ENCODE data around the gene EPHX1. TPM values are rescaled to one million over a fixed set of nuclear protein-coding genes. Genes with fewer than 3 reads are reported as not detected.

The EPHX1 gene
- total and polyA plus RNA-seq, 4 donors: 93.8 to 1,448 (median 204) TPM

- Histone ChIP-seq H3K4me1 (ENCODE audit: control insufficient read depth in 4 of 4, insufficient read depth in 4 of 4, low read length in 3 of 4) (peaks cover 25 to 57% (median 52%) of the 10 kb centered on the region in 4 donors), H3K27ac (ENCODE audit: low read depth in 1 of 2, low read length in 2 of 2) (peak overlapping the region; percentile 97 to 98), H3K36me3 (ENCODE audit: control insufficient read depth in 4 of 4, insufficient read depth in 3 of 4, low read depth in 1 of 4, low read length in 3 of 4) (peaks cover 0 to 2% (median 1%) of the 10 kb centered on the region in 4 donors), H3K27me3 (ENCODE audit: control insufficient read depth in 4 of 4, insufficient read depth in 4 of 4, low read length in 3 of 4) (no peaks in the 10 kb centered on the region), H3K4me3 (ENCODE audit: low read depth in 1 of 3, low read length in 3 of 3) (peak overlapping the region; percentile 75 to 94 (median 83)), H3K9me3 (ENCODE audit: control insufficient read depth in 4 of 4, low read length in 3 of 4) (no peaks in the 10 kb centered on the region), H3K9ac (ENCODE audit: low read depth in 1 of 2, low read length in 2 of 2) (peak overlapping the region; percentile 85 to 90)
- WGBS: 7% methylated on average over 25 of the region's 25 CpGs
- no peak for TF ChIP-seq YY1 (IDR thresholded peaks at IDR 0.05)
- TF ChIP-seq JUND (IDR thresholded peaks at IDR 0.05): no peak
- no peak for TF ChIP-seq ATF3 (IDR thresholded peaks at IDR 0.05)
- TF ChIP-seq TAF1 (conservative IDR thresholded peaks at IDR 0.05): no peak
- no peak for TF ChIP-seq REST (IDR thresholded peaks at IDR 0.05)
- TF ChIP-seq SP1 (IDR thresholded peaks at IDR 0.05): no peak
- TF ChIP-seq HNF4G (IDR thresholded peaks at IDR 0.05): no peak
- TF ChIP-seq HNF4A (conservative IDR thresholded peaks at IDR 0.05): peak in 1 of 2 donors; percentile 16
- no peak for DNase-seq (ENCODE audit: low spot score)
These were observed 71.4 kb downstream of the EPHX1 start for GRCh38 chr1:225881081-225881958.

GRCh38 chr1:225881959-225882693, 72.2 kb downstream of the EPHX1 start, which contains the start of gene TMEM63A:
TSS of gene TMEM63A (minus strand) at chr1:225882380. CDS start at chr1:225877580, 4,800 bp downstream.
- WGBS: under 1% methylated on average over 64 of the region's 64 CpGs
- TF ChIP-seq TAF1 (conservative IDR thresholded peaks at IDR 0.05): no peak
- no peak for TF ChIP-seq MAX (IDR thresholded peaks at IDR 0.05)
- TF ChIP-seq SP1 (IDR thresholded peaks at IDR 0.05): peak; percentile 25
- TF ChIP-seq YY1 (IDR thresholded peaks at IDR 0.05): no peak
- TF ChIP-seq RAD21 (IDR thresholded peaks at IDR 0.05): peak; percentile 43 to 56
- TF ChIP-seq REST (IDR thresholded peaks at IDR 0.05): peak; percentile 56
- no peak for TF ChIP-seq FOXA2 (IDR thresholded peaks at IDR 0.05)
- no peak for TF ChIP-seq CTCF (IDR thresholded peaks at IDR 0.05; ENCODE audit: low read depth, low read length, missing input control)
- TF ChIP-seq RXRA (IDR thresholded peaks at IDR 0.05): peak in 1 of 2 donors; percentile 16
- TF ChIP-seq ZBTB33 (IDR thresholded peaks at IDR 0.05): no peak
- TF ChIP-seq ATF3 (IDR thresholded peaks at IDR 0.05): no peak
- TF ChIP-seq HNF4G (IDR thresholded peaks at IDR 0.05): no peak
- no peak for TF ChIP-seq FOXA1 (IDR thresholded peaks at IDR 0.05)
- no peak for TF ChIP-seq NR2F2 (IDR thresholded peaks at IDR 0.05)
- no peak for TF ChIP-seq JUND (IDR thresholded peaks at IDR 0.05)
- TF ChIP-seq GABPA (IDR thresholded peaks at IDR 0.05 in 1 of 2, conservative IDR thresholded peaks at IDR 0.05 in 1 of 2): no peak

More at GRCh38 chr1:225881959-225882693, 72.2 kb downstream of the EPHX1 start, which contains the start of gene TMEM63A:
- peak; percentile 87 for DNase-seq (ENCODE audit: low spot score)
- Histone ChIP-seq H3K36me3 (ENCODE audit: control insufficient read depth in 4 of 4, insufficient read depth in 3 of 4, low read depth in 1 of 4, low read length in 3 of 4) (no peaks in the 10 kb centered on the region), H3K27me3 (ENCODE audit: control insufficient read depth in 4 of 4, insufficient read depth in 4 of 4, low read length in 3 of 4) (no peaks in the 10 kb centered on the region), H3K4me3 (ENCODE audit: low read depth in 1 of 3, low read length in 3 of 3) (peak within 1 kb of the TSS; percentile 75 to 94 (median 83)), H3K9me3 (ENCODE audit: control insufficient read depth in 4 of 4, low read length in 3 of 4) (no peaks in the 10 kb centered on the region), H3K9ac (ENCODE audit: low read depth in 1 of 2, low read length in 2 of 2) (peak within 1 kb of the TSS; percentile 85 to 90), H3K27ac (ENCODE audit: low read depth in 1 of 2, low read length in 2 of 2) (peak within 1 kb of the TSS; percentile 97 to 98), H3K4me1 (ENCODE audit: control insufficient read depth in 4 of 4, insufficient read depth in 4 of 4, low read length in 3 of 4) (peaks cover 26 to 65% (median 59%) of the 10 kb centered on the region in 4 donors)

Measured in liver (tissue), 9 donors.